ENCODE measurements around the gene GIMAP1. TPM values are rescaled to one million over a fixed set of nuclear protein-coding genes. Genes with fewer than 3 reads are reported as not detected.

GIMAP1 gene
- total RNA-seq, 6 experiments from 2014 or later: not detected

GRCh38 chr7:150719960-150720891 lies 3.8 kb downstream of the GIMAP1 start:
- Mint-ChIP-seq H3K27ac (no peak overlapping the region), H3K36me3 (ENCODE audit: low read depth) (no peaks in the 10 kb centered on the region), H3K27me3 (ENCODE audit: insufficient read depth) (no peaks in the 10 kb centered on the region), H3K4me3 (no peak overlapping the region), H3K9me3 (peaks cover 47% of the 10 kb centered on the region), H3K4me1 (ENCODE audit: low read depth) (no peaks in the 10 kb centered on the region)
- DNase-seq: no peak
- no peak for TF ChIP-seq CTCF (IDR thresholded peaks at IDR 0.05)

GRCh38 chr7:150721970-150722373 lies 5.6 kb downstream of the GIMAP1 start:
- Mint-ChIP-seq H3K4me1 (ENCODE audit: low read depth) (no peaks in the 10 kb centered on the region), H3K27ac (no peak overlapping the region), H3K9me3 (peaks cover 60% of the 10 kb centered on the region), H3K36me3 (ENCODE audit: low read depth) (no peaks in the 10 kb centered on the region), H3K4me3 (no peak overlapping the region), H3K27me3 (ENCODE audit: insufficient read depth) (no peaks in the 10 kb centered on the region)
- no peak for TF ChIP-seq CTCF (IDR thresholded peaks at IDR 0.05)
- no peak for DNase-seq

- no peak for TF ChIP-seq CTCF (IDR thresholded peaks at IDR 0.05)
- Mint-ChIP-seq H3K9me3 (peaks cover 65% of the 10 kb centered on the region), H3K4me3 (no peak overlapping the region), H3K36me3 (ENCODE audit: low read depth) (no peaks in the 10 kb centered on the region), H3K27me3 (ENCODE audit: insufficient read depth) (no peaks in the 10 kb centered on the region), H3K4me1 (ENCODE audit: low read depth) (no peaks in the 10 kb centered on the region), H3K27ac (no peak overlapping the region)
- no peak for DNase-seq
Measured at GRCh38 chr7:150722431-150722931, 6.1 kb downstream of the GIMAP1 start.

GRCh38 chr7:150723467-150723866 lies 7.1 kb downstream of the GIMAP1 start:
- Mint-ChIP-seq H3K36me3 (ENCODE audit: low read depth) (no peaks in the 10 kb centered on the region), H3K9me3 (peaks cover 64% of the 10 kb centered on the region), H3K27ac (no peak overlapping the region), H3K4me1 (ENCODE audit: low read depth) (no peaks in the 10 kb centered on the region), H3K27me3 (ENCODE audit: insufficient read depth) (no peaks in the 10 kb centered on the region), H3K4me3 (no peak overlapping the region)
- TF ChIP-seq CTCF (IDR thresholded peaks at IDR 0.05): no peak
- no peak for DNase-seq

GRCh38 chr7:150727381-150727780 lies 11.0 kb downstream of the GIMAP1 start:
- Mint-ChIP-seq H3K4me1 (ENCODE audit: low read depth) (no peaks in the 10 kb centered on the region), H3K4me3 (no peak overlapping the region), H3K36me3 (ENCODE audit: low read depth) (no peaks in the 10 kb centered on the region), H3K27me3 (ENCODE audit: insufficient read depth) (no peaks in the 10 kb centered on the region), H3K9me3 (peaks cover 56% of the 10 kb centered on the region), H3K27ac (no peak overlapping the region)
- no peak for TF ChIP-seq CTCF (IDR thresholded peaks at IDR 0.05)
- DNase-seq: no peak
